ENCODE results near the gene MSLN. TPM values are rescaled to one million over a fixed set of nuclear protein-coding genes. Genes with fewer than 3 reads are reported as not detected.
"Not testable (repeated sequence)": the region's sequence is repeated elsewhere in the genome, so short reads cannot be mapped to it uniquely, and the experiment has no call there.

MSLN gene
- polyA plus RNA-seq, 1 donor (not counting 4 experiments of a cell fraction or from before 2014, with no cell fraction given) = 8.5 TPM

GRCh38 chr16:751152-752006, 9.2 kb upstream of the MSLN start:
- no peak for DNase-seq (ENCODE audit: low read depth, low spot score)
- TF ChIP-seq CTCF (optimal IDR thresholded peaks at IDR 0.05 in 1 of 3, IDR thresholded peaks at IDR 0.05 in 1 of 3, conservative IDR thresholded peaks at IDR 0.05 in 1 of 3; ENCODE audit: extremely low read depth in 1 of 3, insufficient read depth in 2 of 3, low read length in 3 of 3) (no peak), EZH2 (IDR thresholded peaks at IDR 0.05; ENCODE audit: low read length) (no peak)
- no peaks in the 10 kb centered on the region for H3K36me3 ChIP-seq (ENCODE audit: control insufficient read depth in 2 of 2, extremely low read depth in 1 of 2, insufficient read depth in 2 of 2, low read length in 2 of 2)
- H3K9me3 ChIP-seq (ENCODE audit: control insufficient read depth, low read depth, low read length) = no peaks in the 10 kb centered on the region
- H2AFZ ChIP-seq (ENCODE audit: control insufficient read depth, low read length) = peak overlapping the region; percentile 83
- dilution Hi-C loops (cut with MboI; ENCODE audit: extremely low pct_ligation_motif_present, low sequenced_read_pairs) = no loop called here
- no peak overlapping the region for H3K9ac ChIP-seq (ENCODE audit: control insufficient read depth, extremely low read depth, insufficient read depth, low read length)
- no peak overlapping the region for H3K4me3 ChIP-seq (ENCODE audit: control insufficient read depth in 2 of 3, extremely low read depth in 1 of 3, insufficient read depth in 2 of 3, low read depth in 1 of 3, low read length in 3 of 3)
- no peaks in the 10 kb centered on the region for H3K9me1 ChIP-seq (ENCODE audit: control insufficient read depth, extremely low read depth, insufficient read depth, low read length)
- no peak overlapping the region for H3K27ac ChIP-seq (ENCODE audit: control insufficient read depth, insufficient read depth, low read length)
- no peaks in the 10 kb centered on the region for H4K20me1 ChIP-seq (ENCODE audit: control insufficient read depth, extremely low read depth, insufficient read depth, low read length)
- no peak for FAIRE-seq
- H3K4me2 ChIP-seq (ENCODE audit: control insufficient read depth, extremely low read depth, insufficient read depth, low read depth, low read length) = peak overlapping the region; percentile 51
- peaks cover 9% of the 10 kb centered on the region for H3K27me3 ChIP-seq (ENCODE audit: control insufficient read depth, extremely low read depth, insufficient read depth, low read length)
- no peaks in the 10 kb centered on the region for H3K79me2 ChIP-seq (ENCODE audit: control insufficient read depth, insufficient read depth, low read length)
- peaks cover 2% of the 10 kb centered on the region for H3K4me1 ChIP-seq (ENCODE audit: control insufficient read depth, extremely low read depth, insufficient read depth, low read length)

GRCh38 chr16:752007-752312, 8.6 kb upstream of the MSLN start:
- Histone ChIP-seq H3K79me2 (ENCODE audit: control insufficient read depth, insufficient read depth, low read length) (no peaks in the 10 kb centered on the region), H3K27ac (ENCODE audit: control insufficient read depth, insufficient read depth, low read length) (no peak overlapping the region), H3K4me2 (ENCODE audit: control insufficient read depth, extremely low read depth, insufficient read depth, low read depth, low read length) (peak overlapping the region; percentile 51), H3K27me3 (ENCODE audit: control insufficient read depth, extremely low read depth, insufficient read depth, low read length) (peaks cover 9% of the 10 kb centered on the region), H3K4me1 (ENCODE audit: control insufficient read depth, extremely low read depth, insufficient read depth, low read length) (peaks cover 2% of the 10 kb centered on the region), H3K9me1 (ENCODE audit: control insufficient read depth, extremely low read depth, insufficient read depth, low read length) (no peaks in the 10 kb centered on the region), H3K36me3 (ENCODE audit: control insufficient read depth in 2 of 2, extremely low read depth in 1 of 2, insufficient read depth in 2 of 2, low read length in 2 of 2) (no peaks in the 10 kb centered on the region), H3K4me3 (ENCODE audit: control insufficient read depth in 2 of 3, extremely low read depth in 1 of 3, insufficient read depth in 2 of 3, low read depth in 1 of 3, low read length in 3 of 3) (no peak overlapping the region), H3K9ac (ENCODE audit: control insufficient read depth, extremely low read depth, insufficient read depth, low read length) (no peak overlapping the region), H3K9me3 (ENCODE audit: control insufficient read depth, low read depth, low read length) (no peaks in the 10 kb centered on the region), H2AFZ (ENCODE audit: control insufficient read depth, low read length) (peak overlapping the region; percentile 83), H4K20me1 (ENCODE audit: control insufficient read depth, extremely low read depth, insufficient read depth, low read length) (no peaks in the 10 kb centered on the region)
- TF ChIP-seq EZH2 (IDR thresholded peaks at IDR 0.05; ENCODE audit: low read length) (no peak), CTCF (optimal IDR thresholded peaks at IDR 0.05 in 1 of 3, IDR thresholded peaks at IDR 0.05 in 1 of 3, conservative IDR thresholded peaks at IDR 0.05 in 1 of 3; ENCODE audit: extremely low read depth in 1 of 3, insufficient read depth in 2 of 3, low read length in 3 of 3) (no peak)
- DNase-seq (ENCODE audit: low read depth, low spot score) (no peak), FAIRE-seq (no peak)
- dilution Hi-C loops (cut with MboI; ENCODE audit: extremely low pct_ligation_motif_present, low sequenced_read_pairs) = no loop called here

- DNase-seq (ENCODE audit: low read depth, low spot score); H2AFZ ChIP-seq (ENCODE audit: control insufficient read depth, low read length); dilution Hi-C loops (cut with MboI; ENCODE audit: extremely low pct_ligation_motif_present, low sequenced_read_pairs); H4K20me1 ChIP-seq (ENCODE audit: control insufficient read depth, extremely low read depth, insufficient read depth, low read length); FAIRE-seq; H3K4me2 ChIP-seq (ENCODE audit: control insufficient read depth, extremely low read depth, insufficient read depth, low read depth, low read length); H3K4me1 ChIP-seq (ENCODE audit: control insufficient read depth, extremely low read depth, insufficient read depth, low read length); H3K36me3 ChIP-seq (ENCODE audit: control insufficient read depth in 2 of 2, extremely low read depth in 1 of 2, insufficient read depth in 2 of 2, low read length in 2 of 2); H3K27ac ChIP-seq (ENCODE audit: control insufficient read depth, insufficient read depth, low read length); H3K9me1 ChIP-seq (ENCODE audit: control insufficient read depth, extremely low read depth, insufficient read depth, low read length); H3K9me3 ChIP-seq (ENCODE audit: control insufficient read depth, low read depth, low read length); H3K27me3 ChIP-seq (ENCODE audit: control insufficient read depth, extremely low read depth, insufficient read depth, low read length); H3K79me2 ChIP-seq (ENCODE audit: control insufficient read depth, insufficient read depth, low read length); H3K4me3 ChIP-seq (ENCODE audit: control insufficient read depth in 2 of 3, extremely low read depth in 1 of 3, insufficient read depth in 2 of 3, low read depth in 1 of 3, low read length in 3 of 3); H3K9ac ChIP-seq (ENCODE audit: control insufficient read depth, extremely low read depth, insufficient read depth, low read length): not testable (repeated sequence)
Measured at GRCh38 chr16:754121-754607, 6.4 kb upstream of the MSLN start.
